CD4-positive, alpha-beta T cell treated with Interleukin-21 for 1 hour (primary cell): ENCODE data around the gene SEC14L2.
"Not testable (repeated sequence)": the region's sequence is repeated elsewhere in the genome, so short reads cannot be mapped to it uniquely, and the experiment has no call there.

Source experiments
- DNase-seq: peaks from one replicate; pipeline ENCODE4 v3.0.0-alpha.2; 2020

Gene SEC14L2

GRCh38 chr22:30460555-30460954, 63.7 kb downstream of the SEC14L2 start:
- DNase-seq, result not testable (repeated sequence)

DNA sequence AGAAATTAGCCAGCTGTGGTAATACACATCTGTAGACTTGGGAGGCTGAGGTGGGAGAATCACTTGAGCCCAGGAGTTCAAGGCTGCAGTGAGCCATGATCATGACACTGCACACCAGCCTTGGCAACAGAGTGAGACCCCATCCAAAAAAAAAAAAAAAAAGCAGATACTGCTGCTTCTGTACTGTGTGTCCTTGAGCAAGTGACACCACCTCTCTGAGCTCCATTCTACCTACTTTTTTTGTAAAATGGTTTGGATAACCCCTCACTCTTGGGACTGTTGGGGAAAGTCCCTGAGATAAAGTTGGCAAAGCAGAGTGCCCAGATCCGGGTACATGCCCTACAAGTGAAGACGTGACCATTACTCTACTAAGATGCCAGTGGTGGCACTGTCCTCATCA, 72.3 kb downstream of the SEC14L2 start:
- no peak for DNase-seq

GRCh38 chr22:30470655-30471054, 73.8 kb downstream of the SEC14L2 start:
- no peak for DNase-seq

DNA sequence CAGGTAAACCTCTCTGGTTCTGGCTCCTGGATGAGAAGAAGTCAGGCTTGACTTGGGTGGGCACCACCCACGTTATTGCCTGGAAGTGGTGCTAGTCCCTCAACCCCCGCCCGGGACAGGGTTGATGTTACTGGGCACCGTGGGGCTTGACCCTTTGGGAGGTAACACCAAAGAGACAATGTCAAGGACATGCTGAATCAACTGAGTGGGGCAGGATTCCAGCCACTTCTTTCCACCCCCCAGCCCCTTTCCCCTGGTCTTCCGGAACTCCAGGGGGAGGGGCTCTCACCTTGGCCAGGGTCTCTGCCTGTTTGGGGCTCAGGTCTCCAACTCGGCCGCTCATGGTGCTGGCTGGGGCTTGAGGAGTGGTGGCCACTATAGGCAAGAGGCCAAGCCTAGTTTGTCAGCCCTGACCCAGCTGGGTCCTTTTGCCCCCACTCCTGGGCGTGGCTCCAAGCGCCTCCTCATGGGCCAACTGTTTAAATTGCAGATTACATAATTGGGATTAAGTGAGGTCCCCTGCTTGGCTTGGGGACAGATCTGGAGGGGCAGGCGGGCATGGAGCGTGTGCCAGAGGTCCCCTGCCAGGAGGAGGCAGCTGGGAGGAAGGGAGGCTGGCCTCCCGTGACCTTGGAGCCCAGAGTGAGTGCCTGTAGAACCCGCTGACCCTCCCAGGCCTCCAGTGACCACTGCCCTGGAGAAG, 74.9 kb downstream of the SEC14L2 start, which contains the start of gene SEC14L3:
Gene SEC14L3, minus strand, starts transcription at position 402 of the 703 bp plus-strand sequence. Its CDS starts 59 bp downstream, at position 343.
- DNase-seq, result no peak

- DNase-seq, result no peak
These were observed 76.3 kb downstream of the SEC14L2 start for GRCh38 chr22:30472994-30473720.

- DNase-seq, result no peak
These were observed 77.3 kb downstream of the SEC14L2 start for GRCh38 chr22:30474121-30474520.
